Naive thymus-derived CD4-positive, alpha-beta T cell (primary cell): Measurements from ENCODE around the gene BRPF3. TPM values are rescaled to one million over a fixed set of nuclear protein-coding genes. Genes with fewer than 3 reads are reported as not detected.

Source experiments
- ATAC-seq: fragments of 150-1000 bp; cut with Tn5 transposase; 2 replicates; pipeline ENCODE4 v1.10.0; 2021; ENCODE audit warnings: mild to moderate bottlenecking, moderate library complexity
- CTCF ChIA-PET: fragments of 350-600 bp; sonication (Branson Sonifier 250); formaldehyde crosslinking; loops from one replicate; lab custom pipeline; 2021; ENCODE audit warnings: antibody characterized with exemption; lab: Charles Lee
- POLR2A ChIA-PET: fragments of 350-600 bp; sonication (Branson Sonifier 250); formaldehyde crosslinking; loops from one replicate; lab custom pipeline; 2021; ENCODE audit warnings: antibody characterized with exemption, inconsistent platforms; lab: Charles Lee
- DNase-seq, 9 donors: peaks; one replicate each; pipeline versions ENCODE4 v3.0.0 to v3.0.0-alpha.2; 2020 to 2022; ENCODE audit warnings: mixed read lengths in 1 of 9
- H3K27ac ChIP-seq: one replicate; pipeline ENCODE4 v1.7.0; 2013; ENCODE audit warnings: mild to moderate bottlenecking, low read depth, low read length, moderate library complexity
- H3K27me3 ChIP-seq, 2 donors: one replicate each; pipeline ENCODE4 v1.7.0; 2013; ENCODE audit warnings: low read length in 2 of 2, mild to moderate bottlenecking in 2 of 2, moderate library complexity in 2 of 2; ENCODE audit not compliant: control insufficient read depth in 2 of 2, insufficient read depth in 2 of 2
- H3K36me3 ChIP-seq, 3 experiments: 1 replicate in 2 of 3; 2 replicates in 1 of 3; pipeline ENCODE4 v1.7.0; 2013; ENCODE audit warnings: low read length in 3 of 3, mild to moderate bottlenecking in 3 of 3, moderate library complexity in 1 of 3; ENCODE audit not compliant: insufficient read depth in 3 of 3, control insufficient read depth in 2 of 3
- H3K4me1 ChIP-seq, 2 donors: one replicate each; pipeline ENCODE4 v1.7.0; 2013; ENCODE audit warnings: low read length in 2 of 2, mild to moderate bottlenecking in 2 of 2, moderate library complexity in 1 of 2; ENCODE audit not compliant: control insufficient read depth in 2 of 2, insufficient read depth in 2 of 2
- H3K4me3 ChIP-seq: 2 replicates; pipeline ENCODE4 v1.7.0; 2013; ENCODE audit warnings: mild to moderate bottlenecking, low read length
- H3K9me3 ChIP-seq, 3 experiments: 1 replicate in 2 of 3; 2 replicates in 1 of 3; pipeline ENCODE4 v1.7.0; 2013; ENCODE audit warnings: low read length in 3 of 3; ENCODE audit not compliant: control insufficient read depth in 2 of 3
- H3K27ac Mint-ChIP-seq, 9 donors: one replicate each; pipeline ENCODE4 v1.8.0; 2020 to 2022; ENCODE audit warnings: mixed read lengths in 9 of 9, mild to moderate bottlenecking in 8 of 9, moderate library complexity in 5 of 9, inconsistent platforms in 2 of 9
- H3K27me3 Mint-ChIP-seq, 5 donors: one replicate each; pipeline ENCODE4 v1.8.0; 2021 to 2022; ENCODE audit warnings: mixed read lengths in 5 of 5, mild to moderate bottlenecking in 1 of 5
- H3K36me3 Mint-ChIP-seq, 5 donors: one replicate each; pipeline ENCODE4 v1.8.0; 2020 to 2022; ENCODE audit warnings: mixed read lengths in 5 of 5, mild to moderate bottlenecking in 3 of 5, inconsistent platforms in 1 of 5
- H3K4me1 Mint-ChIP-seq, 7 donors: one replicate each; pipeline ENCODE4 v1.8.0; 2020 to 2022; ENCODE audit warnings: mixed read lengths in 7 of 7, mild to moderate bottlenecking in 3 of 7, inconsistent platforms in 1 of 7
- H3K4me3 Mint-ChIP-seq, 10 donors: one replicate each; pipeline ENCODE4 v1.8.0; 2020 to 2022; ENCODE audit warnings: mild to moderate bottlenecking in 10 of 10, mixed read lengths in 10 of 10, moderate library complexity in 6 of 10, inconsistent platforms in 2 of 10
- H3K9me3 Mint-ChIP-seq, 11 donors: one replicate each; pipeline ENCODE4 v1.8.0; 2020 to 2022; ENCODE audit warnings: mixed read lengths in 11 of 11, mild to moderate bottlenecking in 4 of 11, inconsistent platforms in 1 of 11, moderate library complexity in 1 of 11
- intact Hi-C, 2 donors: fragments of 100-400 bp; cut with micrococcal nuclease; formaldehyde crosslinking; loops; one replicate each; pipeline ENCODE4 v1.15.1; 2023
- polyA plus RNA-seq, 2 donors: library from polyadenylated mRNA; unstranded; fragments of 300-500 nt; fragmentation: Illumina TruSeq; gene quantifications; one replicate each; pipeline ENCODE4 v1.2.3, GENCODE V29; 2021
- total RNA-seq, 6 experiments: library from RNA in 5 of 6; stranded (reverse) in 5 of 6; gene quantifications; 1 replicate in 5 of 6; 2 replicates in 1 of 6; pipeline ENCODE4 v1.2.3 and lab custom pipeline; 2021 to 2026

The BRPF3 gene
- total and polyA plus RNA-seq, 7 experiments from 2014 or later = 5.1 to 40.0 (median 28.4) TPM

- DNase-seq (peak in 2 of 9 donors; percentile 4 to 23), ATAC-seq (no peak)
- Mint-ChIP-seq H3K4me1 (peaks cover 24 to 66% (median 55%) of the 10 kb centered on the region in 7 donors), H3K27me3 (peaks cover 0 to 2% (median 0%) of the 10 kb centered on the region in 5 donors), H3K36me3 (peaks cover 0 to 31% (median 25%) of the 10 kb centered on the region in 5 donors), H3K4me3 (peak overlapping the region; percentile 88 to 95 (median 92)), H3K27ac (peak overlapping the region in 8 of 9 donors; percentile 69 to 95 (median 92)), H3K9me3 (peaks cover 0 to 4% (median 0%) of the 10 kb centered on the region in 11 donors)
- no peaks in the 10 kb centered on the region for H3K9me3 ChIP-seq
- H3K4me3 ChIP-seq = peak overlapping the region; percentile 81
- intact Hi-C loops = loop anchor here (1.0 to 5.0 kb wide), 8 partner anchors 102 to 1441 kb away; partner anchors contain the start of genes CDKN1A (in 1 of the 2), KCTD20 (in 1 of the 2), MAPK14 (in 1 of the 2) and MTCH1 (in 1 of the 2)
- H3K4me1 ChIP-seq = peaks cover 41 to 43% of the 10 kb centered on the region in 2 donors
- peaks cover 0 to 19% (median 0%) of the 10 kb centered on the region in 3 experiments for H3K36me3 ChIP-seq
- ChIA-PET CTCF (interaction anchor here (1.2 kb wide), 2 partner anchors 76 to 103 kb away, joined by 3 to 4 read pairs; no protein-coding TSS in a partner anchor), POLR2A (interaction anchor here (1.5 to 1.8 kb wide), 4 partner anchors 66 to 170 kb away, joined by 5 to 17 read pairs (median 11); partner anchors contain the start of gene MAPK14)
- no peaks in the 10 kb centered on the region for H3K27me3 ChIP-seq
- peak overlapping the region; percentile 84 for H3K27ac ChIP-seq
Measured at GRCh38 chr6:36197739-36198221, 1.2 kb downstream of the BRPF3 start.

GRCh38 chr6:36198986-36199385 lies 2.4 kb downstream of the BRPF3 start:
- H3K9me3 ChIP-seq = no peaks in the 10 kb centered on the region
- CTCF ChIA-PET = interaction anchor here (0.8 to 1.3 kb wide), 3 partner anchors 16 to 104 kb away, joined by 3 to 4 read pairs (median 3); no protein-coding TSS in a partner anchor
- Mint-ChIP-seq H3K4me1 (peaks cover 35 to 79% (median 67%) of the 10 kb centered on the region in 7 donors), H3K36me3 (peaks cover 0 to 42% (median 28%) of the 10 kb centered on the region in 5 donors), H3K27me3 (peaks cover 0 to 2% (median 0%) of the 10 kb centered on the region in 5 donors), H3K27ac (peak overlapping the region in 1 of 9 donors; percentile 51), H3K4me3 (peak overlapping the region in 6 of 10 donors; percentile 2 to 88 (median 21)), H3K9me3 (peaks cover 0 to 4% (median 0%) of the 10 kb centered on the region in 11 donors)
- POLR2A ChIA-PET = no interaction called here
- no peak for DNase-seq
- no peak overlapping the region for H3K4me3 ChIP-seq
- peaks cover 0 to 19% (median 0%) of the 10 kb centered on the region in 3 experiments for H3K36me3 ChIP-seq
- ATAC-seq = no peak
- peaks cover 53 to 55% of the 10 kb centered on the region in 2 donors for H3K4me1 ChIP-seq
- H3K27ac ChIP-seq = no peak overlapping the region
- intact Hi-C loops = loop anchor here (5.0 kb wide), 2 partner anchors 243 to 277 kb away; partner anchors contain the start of genes KCTD20 (in 1 of the 2), PXT1 (in 1 of the 2) and SRPK1 (in 1 of the 2)
- no peaks in the 10 kb centered on the region for H3K27me3 ChIP-seq

- intact Hi-C loops = no loop called here
- peaks cover 2 to 47% (median 34%) of the 10 kb centered on the region in 5 donors for H3K36me3 Mint-ChIP-seq
- H3K4me1 ChIP-seq = peaks cover 65% of the 10 kb centered on the region in 2 donors
- H3K9me3 ChIP-seq = no peaks in the 10 kb centered on the region
- no peak overlapping the region for H3K27ac ChIP-seq
- peaks cover 0 to 4% (median 0%) of the 10 kb centered on the region in 11 donors for H3K9me3 Mint-ChIP-seq
- H3K4me3 Mint-ChIP-seq = peak overlapping the region in 5 of 10 donors; percentile 2 to 88 (median 30)
- H3K27me3 Mint-ChIP-seq = peaks cover 0 to 2% (median 0%) of the 10 kb centered on the region in 5 donors
- DNase-seq (no peak), ATAC-seq (no peak)
- peaks cover 0 to 24% (median 4%) of the 10 kb centered on the region in 3 experiments for H3K36me3 ChIP-seq
- H3K4me3 ChIP-seq = no peak overlapping the region
- peaks cover 48 to 89% (median 76%) of the 10 kb centered on the region in 7 donors for H3K4me1 Mint-ChIP-seq
- H3K27me3 ChIP-seq = no peaks in the 10 kb centered on the region
- peak overlapping the region in 2 of 9 donors; percentile 36 to 70 for H3K27ac Mint-ChIP-seq
- ChIA-PET CTCF (interaction anchor here (1.8 kb wide), 1 partner anchor 79 kb away, joined by 5 read pairs; no protein-coding TSS in a partner anchor), POLR2A (interaction anchor here (1.7 kb wide), 1 partner anchor 173 kb away, joined by 9 read pairs; the partner anchor contains the start of gene MAPK14)
Measured at GRCh38 chr6:36200154-36200891, 3.8 kb downstream of the BRPF3 start.

GRCh38 chr6:36200998-36201596 lies 4.6 kb downstream of the BRPF3 start:
- intact Hi-C loops = no loop called here
- Histone ChIP-seq H3K36me3 (peaks cover 0 to 27% (median 7%) of the 10 kb centered on the region in 3 experiments), H3K4me1 (peaks cover 58 to 65% of the 10 kb centered on the region in 2 donors), H3K27me3 (no peaks in the 10 kb centered on the region), H3K4me3 (no peak overlapping the region), H3K27ac (no peak overlapping the region), H3K9me3 (no peaks in the 10 kb centered on the region)
- no peak for ATAC-seq
- ChIA-PET POLR2A (interaction anchor here (1.7 kb wide), 1 partner anchor 174 kb away, joined by 9 read pairs; the partner anchor contains the start of gene MAPK14), CTCF (interaction anchor here (1.8 kb wide), 1 partner anchor 80 kb away, joined by 5 read pairs; no protein-coding TSS in a partner anchor)
- H3K27ac Mint-ChIP-seq = peak overlapping the region in 4 of 9 donors; percentile 13 to 78 (median 69)
- H3K27me3 Mint-ChIP-seq = peaks cover 0 to 3% (median 0%) of the 10 kb centered on the region in 5 donors
- H3K4me3 Mint-ChIP-seq = peak overlapping the region; percentile 34 to 88 (median 66)
- H3K36me3 Mint-ChIP-seq = peaks cover 10 to 54% (median 42%) of the 10 kb centered on the region in 5 donors
- DNase-seq = no peak
- H3K4me1 Mint-ChIP-seq = peaks cover 56 to 89% (median 77%) of the 10 kb centered on the region in 7 donors
- H3K9me3 Mint-ChIP-seq = peaks cover 0 to 4% (median 0%) of the 10 kb centered on the region in 11 donors

- Histone ChIP-seq H3K36me3 (peaks cover 0 to 27% (median 7%) of the 10 kb centered on the region in 3 experiments), H3K27ac (no peak overlapping the region), H3K27me3 (no peaks in the 10 kb centered on the region), H3K9me3 (no peaks in the 10 kb centered on the region), H3K4me1 (peaks cover 58 to 64% of the 10 kb centered on the region in 2 donors), H3K4me3 (no peak overlapping the region)
- Mint-ChIP-seq H3K27me3 (peaks cover 0 to 3% (median 0%) of the 10 kb centered on the region in 5 donors), H3K27ac (peak overlapping the region in 6 of 9 donors; percentile 20 to 78 (median 62)), H3K4me3 (peak overlapping the region; percentile 34 to 80 (median 66)), H3K9me3 (peaks cover 0 to 4% (median 0%) of the 10 kb centered on the region in 11 donors), H3K4me1 (peaks cover 60 to 94% (median 82%) of the 10 kb centered on the region in 7 donors), H3K36me3 (peaks cover 14 to 59% (median 46%) of the 10 kb centered on the region in 5 donors)
- ChIA-PET CTCF (no interaction called here), POLR2A (interaction anchor here (1.2 kb wide), 1 partner anchor 80 kb away, joined by 3 read pairs; no protein-coding TSS in a partner anchor)
- DNase-seq = peak in 3 of 9 donors; percentile 7 to 12 (median 9)
- intact Hi-C loops = no loop called here
- no peak for ATAC-seq
Measured at GRCh38 chr6:36201612-36202011, 5.1 kb downstream of the BRPF3 start.
